AML-193 (cell line): Measurements from ENCODE around the gene LILRA1.
"Not testable (repeated sequence)": the region's sequence is repeated elsewhere in the genome, so short reads cannot be mapped to it uniquely, and the experiment has no call there.

Source experiments
- DNase-seq, 2 experiments: peaks; one replicate each; lab custom pipeline; 2025; lab: John Stamatoyannopoulos, UW

LILRA1 gene

GRCh38 chr19:54577334-54577733 is 16.1 kb upstream of the LILRA1 start:
- DNase-seq, result no peak

GRCh38 chr19:54578268-54578667 is 15.2 kb upstream of the LILRA1 start:
- DNase-seq, result not testable (repeated sequence)

- no peak for DNase-seq
Measured at GRCh38 chr19:54586397-54586796, 7.0 kb upstream of the LILRA1 start.

- DNase-seq, result no peak
Measured at GRCh38 chr19:54587026-54587425, 6.4 kb upstream of the LILRA1 start.

- peak; percentile 11 to 16 for DNase-seq
Measured at GRCh38 chr19:54593931-54594626, 647 bp downstream of the LILRA1 start.

- DNase-seq, result no peak
Measured at GRCh38 chr19:54594737-54595136, 1.3 kb downstream of the LILRA1 start.

GRCh38 chr19:54595680-54596436 is 2.4 kb downstream of the LILRA1 start:
- not testable (repeated sequence) for DNase-seq

GRCh38 chr19:54600212-54600611 is 6.8 kb downstream of the LILRA1 start:
- DNase-seq, result no peak

- DNase-seq, result no peak
Measured at GRCh38 chr19:54606230-54606629, 12.8 kb downstream of the LILRA1 start.

GRCh38 chr19:54606891-54607784 is 13.7 kb downstream of the LILRA1 start:
- DNase-seq, result no peak

- no peak for DNase-seq
Measured at GRCh38 chr19:54607785-54608150, 14.3 kb downstream of the LILRA1 start.

GRCh38 chr19:54608205-54608604 is 14.8 kb downstream of the LILRA1 start:
- DNase-seq, result no peak

- DNase-seq, result no peak
Measured at GRCh38 chr19:54608792-54609191, 15.4 kb downstream of the LILRA1 start.

GRCh38 chr19:54609356-54609791 is 15.9 kb downstream of the LILRA1 start:
- DNase-seq, result no peak

- DNase-seq, result no peak
Measured at GRCh38 chr19:54612428-54612827, 19.0 kb downstream of the LILRA1 start.

- DNase-seq, result no peak
Measured at GRCh38 chr19:54614726-54615125, 21.3 kb downstream of the LILRA1 start.

- no peak for DNase-seq
Measured at GRCh38 chr19:54616057-54616456, 22.6 kb downstream of the LILRA1 start.

GRCh38 chr19:54616821-54617560 is 23.6 kb downstream of the LILRA1 start:
- DNase-seq, result no peak

- no peak for DNase-seq
Measured at GRCh38 chr19:54620464-54620863, 27.0 kb downstream of the LILRA1 start.

GRCh38 chr19:54622431-54622830 is 29.0 kb downstream of the LILRA1 start:
- no peak for DNase-seq

- not testable (repeated sequence) for DNase-seq
Measured at GRCh38 chr19:54624234-54624633, 30.8 kb downstream of the LILRA1 start.
